HG02623 (cell line): Measurements from ENCODE around the gene ACTN1.

Source experiments
- ATAC-seq: cut with Tn5 transposase; IDR thresholded peaks from one replicate; pipeline ENCODE4 v1.9.1; 2021; ENCODE audit warnings: moderate library complexity; ENCODE audit not compliant: unreplicated experiment

The ACTN1 gene

DNA sequence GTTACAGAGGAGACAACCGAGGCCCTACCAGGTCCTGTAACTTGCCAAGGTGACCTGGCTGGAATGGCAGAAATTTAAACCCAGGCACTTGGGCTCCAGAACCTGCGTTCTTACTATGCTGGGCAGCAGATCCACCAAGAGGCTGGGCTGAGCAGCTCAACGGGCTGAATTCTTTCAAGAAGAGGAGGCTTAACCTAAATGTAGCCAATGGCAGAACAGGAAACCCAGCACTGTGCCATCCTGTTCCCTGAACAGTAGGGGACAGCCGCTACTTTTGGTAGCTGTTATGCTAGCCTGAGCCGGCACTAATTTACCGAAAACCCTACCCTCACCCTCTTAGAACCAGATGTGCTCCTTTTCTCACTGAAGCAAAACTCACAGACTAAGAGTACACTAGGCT is 86.1 kb downstream of the ACTN1 start:
- no peak for ATAC-seq

GRCh38 chr14:68891851-68892660 is 87.0 kb downstream of the ACTN1 start:
- ATAC-seq, result no peak

DNA sequence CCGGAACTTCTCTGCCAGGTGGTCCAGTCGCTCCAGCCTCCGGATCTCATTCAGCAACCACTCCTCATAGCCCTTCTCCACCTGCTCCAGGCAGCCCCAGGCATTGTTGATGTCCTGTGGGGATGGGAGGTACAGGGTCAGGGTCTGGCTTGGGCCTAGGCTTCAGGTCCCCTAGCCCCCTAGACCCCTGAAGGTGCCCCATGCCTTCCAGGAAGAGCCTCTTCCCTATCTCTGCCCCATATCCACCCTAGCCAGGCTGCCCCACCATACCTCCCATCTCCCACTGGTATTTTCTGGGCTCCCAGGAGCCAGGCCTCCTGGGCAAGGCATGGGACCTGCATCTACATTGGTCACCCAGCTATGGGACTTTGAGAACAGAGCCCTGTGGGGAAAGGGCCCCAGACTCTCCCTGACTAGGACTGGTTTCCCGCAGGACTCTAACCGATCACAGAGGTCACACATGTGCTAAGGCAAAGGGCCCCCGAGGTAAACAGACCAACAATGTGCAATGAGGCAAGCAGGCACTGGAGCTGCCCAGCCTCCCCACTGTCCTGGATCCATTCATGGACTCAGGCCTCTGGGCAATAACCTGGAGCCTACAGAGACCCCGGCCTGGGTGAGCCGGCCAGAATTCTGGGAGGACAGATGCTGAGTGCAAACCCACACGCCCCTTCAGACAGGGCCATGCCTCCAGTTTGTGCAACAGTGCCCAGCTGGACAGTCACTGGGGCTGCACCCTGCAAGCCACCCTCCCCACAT is 88.8 kb downstream of the ACTN1 start:
- no peak for ATAC-seq

DNA sequence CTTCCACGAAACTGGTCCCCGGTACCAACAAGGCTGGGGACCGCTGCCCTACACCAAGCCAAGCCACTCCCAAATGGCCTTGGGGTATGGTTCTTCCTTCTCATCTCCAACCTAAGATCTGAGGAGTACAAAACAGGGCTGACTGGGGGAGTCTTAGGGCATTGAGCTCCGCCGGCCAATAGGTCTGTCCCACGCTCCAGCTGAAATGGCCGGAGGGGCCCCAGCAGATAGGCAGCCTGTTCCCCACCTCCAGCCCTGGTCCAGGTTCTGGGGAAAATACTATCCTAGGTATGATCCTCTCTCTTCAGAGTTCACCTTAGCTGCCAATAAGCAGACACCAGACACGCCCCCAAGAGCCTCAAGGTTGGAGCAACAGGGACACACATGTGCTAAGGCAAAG is 90.2 kb downstream of the ACTN1 start:
- ATAC-seq, result no peak

DNA sequence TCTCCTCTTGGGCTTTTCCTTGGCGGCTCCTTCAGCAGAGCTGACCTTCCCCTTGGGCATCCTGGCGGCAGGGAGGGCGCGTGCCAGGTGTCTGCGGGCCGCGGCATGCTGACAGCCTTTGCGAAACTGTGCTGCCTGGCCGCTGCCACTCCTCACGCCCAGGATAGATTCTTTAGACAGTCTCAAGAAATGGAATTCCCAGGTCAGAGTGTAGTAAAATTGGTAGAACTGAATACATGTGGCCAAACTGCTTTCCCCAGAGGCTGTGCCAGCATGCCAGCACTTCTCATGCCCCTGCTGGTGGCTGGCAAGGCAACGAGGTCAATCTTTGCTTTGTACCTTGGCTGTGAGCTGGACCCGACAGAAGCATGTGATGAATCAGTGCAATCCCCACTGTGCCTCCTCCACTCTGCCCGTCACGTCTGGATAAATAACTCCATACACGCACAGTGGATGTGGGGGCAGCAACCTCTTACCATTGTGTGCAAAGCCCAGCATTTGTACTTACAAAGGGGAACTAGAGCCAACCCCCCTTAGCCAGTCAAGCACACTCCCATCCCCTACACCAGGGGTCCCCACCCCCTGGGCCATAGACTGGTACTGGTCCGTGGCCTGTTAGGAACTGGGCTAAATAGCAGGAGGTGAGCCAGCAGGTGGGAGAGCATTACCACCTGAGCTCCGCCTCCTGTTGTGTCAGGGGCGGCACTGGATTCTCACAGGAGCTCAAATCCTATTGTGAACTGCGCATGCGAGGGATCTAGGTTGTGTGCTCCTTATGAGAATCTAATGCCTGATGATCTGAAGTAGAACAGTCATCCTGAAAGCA is 90.9 kb downstream of the ACTN1 start:
- no peak for ATAC-seq

- ATAC-seq, result no peak
Observed at GRCh38 chr14:68886109-68886434, 93.0 kb downstream of the ACTN1 start.

- ATAC-seq, result no peak
Observed at GRCh38 chr14:68885226-68886108, 93.6 kb downstream of the ACTN1 start.

GRCh38 chr14:68884031-68885030 is 94.8 kb downstream of the ACTN1 start:
- no peak for ATAC-seq

GRCh38 chr14:68882235-68882634 is 96.9 kb downstream of the ACTN1 start:
- ATAC-seq, result no peak

DNA sequence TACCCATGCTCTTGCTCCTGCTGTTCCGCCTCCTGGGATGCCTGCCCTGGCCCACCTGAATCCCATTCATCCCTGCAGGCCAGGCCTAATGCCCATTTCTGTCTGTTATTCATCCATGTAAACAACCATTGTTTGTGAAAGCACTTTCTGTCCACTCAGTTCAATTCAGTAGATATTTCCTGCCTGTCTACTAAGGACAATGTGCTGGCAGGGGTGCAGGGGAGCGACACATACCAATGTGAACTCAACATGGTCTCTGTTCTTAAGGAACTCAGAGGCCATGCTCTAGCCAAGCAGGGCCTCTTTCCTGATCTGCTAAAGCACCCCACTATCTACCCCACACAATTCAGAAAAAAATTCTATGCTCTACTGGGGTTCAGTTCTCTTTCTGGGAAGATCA is 97.7 kb downstream of the ACTN1 start:
- ATAC-seq, result no peak

DNA sequence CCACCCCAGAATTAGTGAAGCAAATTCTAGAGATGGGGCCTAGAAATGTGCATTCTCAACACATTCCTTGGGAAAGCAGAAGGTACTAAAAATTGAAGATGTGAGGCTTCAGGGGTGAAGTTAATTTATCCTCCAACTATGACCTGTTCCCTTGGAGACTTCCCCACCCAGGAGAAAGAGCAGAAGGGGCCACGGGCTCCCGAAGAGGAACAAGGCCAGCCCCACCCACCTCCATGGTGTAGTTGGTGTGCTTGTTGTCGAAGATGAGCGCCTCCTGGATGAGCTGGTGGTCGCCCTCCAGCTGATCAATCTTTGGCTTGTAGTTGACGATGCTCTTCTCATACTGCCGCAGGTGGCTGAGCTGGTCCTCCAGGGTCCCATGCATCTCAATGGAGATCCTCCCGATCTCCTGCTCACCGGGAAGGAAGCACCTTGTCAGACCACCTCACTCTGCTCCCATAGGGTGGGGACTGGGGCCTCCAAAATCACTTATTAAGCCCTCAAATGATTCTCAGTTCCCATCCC is 98.5 kb downstream of the ACTN1 start:
- no peak for ATAC-seq

- no peak for ATAC-seq
Observed at GRCh38 chr14:68879841-68880575, 99.1 kb downstream of the ACTN1 start.

GRCh38 chr14:68879321-68879781 is 99.8 kb downstream of the ACTN1 start:
- no peak for ATAC-seq

GRCh38 chr14:68878908-68879307 is 100.2 kb downstream of the ACTN1 start:
- no peak for ATAC-seq

DNA sequence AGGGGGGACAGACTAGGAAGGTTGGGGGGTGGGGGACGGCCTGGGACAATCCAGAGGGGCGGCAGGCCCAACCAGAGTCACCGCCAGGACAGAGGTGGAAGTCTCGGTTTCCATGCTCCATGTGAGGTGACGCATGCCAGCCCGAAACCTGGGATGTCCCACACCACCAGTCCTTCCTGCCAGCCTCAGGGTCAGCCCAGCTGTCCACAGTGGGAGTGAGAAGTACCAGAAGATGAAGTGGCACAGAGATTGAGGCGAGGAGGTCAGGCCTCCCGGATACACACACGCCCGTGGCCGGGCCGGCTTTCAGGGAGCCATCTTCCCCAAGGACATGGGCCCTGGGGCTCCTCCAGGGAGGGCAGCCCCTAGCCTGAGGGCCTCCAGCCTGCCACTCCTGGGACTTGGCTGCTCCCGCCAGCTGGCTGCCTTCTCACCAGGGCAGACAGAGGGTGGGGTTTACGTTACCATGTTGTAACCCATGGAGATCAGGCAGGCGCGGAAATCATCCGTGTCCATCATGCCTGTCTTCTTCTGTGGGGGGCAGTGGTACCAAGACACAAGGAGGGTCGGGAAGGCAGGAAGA is 101.0 kb downstream of the ACTN1 start:
- ATAC-seq, result no peak

DNA sequence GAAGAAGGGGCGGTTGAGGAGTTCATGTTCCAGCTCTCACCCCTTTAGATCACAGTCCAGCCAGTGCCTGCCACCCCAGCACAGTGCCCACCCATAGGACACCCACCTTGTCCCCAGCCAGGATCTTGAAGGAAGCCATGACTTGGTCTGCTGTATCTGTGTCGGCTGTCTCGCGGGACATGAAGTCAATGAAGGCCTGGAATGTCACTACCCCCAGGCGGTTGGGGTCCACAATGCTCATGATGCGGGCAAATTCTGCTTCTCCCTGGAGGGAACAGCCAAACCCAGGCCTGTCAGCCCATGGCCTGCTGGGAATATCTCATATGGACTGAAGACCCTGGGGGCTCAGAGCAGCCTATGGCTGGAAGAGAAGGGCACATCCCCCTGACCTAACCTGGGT is 102.1 kb downstream of the ACTN1 start:
- ATAC-seq, result no peak

- ATAC-seq, result no peak
Observed at GRCh38 chr14:68874746-68875155, 104.4 kb downstream of the ACTN1 start.

GRCh38 chr14:68873376-68873775 is 105.7 kb downstream of the ACTN1 start:
- no peak for ATAC-seq
